NCI-H2227 treated with DMSO at 0.1 percent for 48 hours (cell line): Measurements from ENCODE around the gene ADGRG4.
"Not testable (repeated sequence)": the region's sequence is repeated elsewhere in the genome, so short reads cannot be mapped to it uniquely, and the experiment has no call there.

ENCODE experiments used
- DNase-seq: peaks from one replicate; lab custom pipeline; 2025; lab: John Stamatoyannopoulos, UW

The ADGRG4 gene

DNA sequence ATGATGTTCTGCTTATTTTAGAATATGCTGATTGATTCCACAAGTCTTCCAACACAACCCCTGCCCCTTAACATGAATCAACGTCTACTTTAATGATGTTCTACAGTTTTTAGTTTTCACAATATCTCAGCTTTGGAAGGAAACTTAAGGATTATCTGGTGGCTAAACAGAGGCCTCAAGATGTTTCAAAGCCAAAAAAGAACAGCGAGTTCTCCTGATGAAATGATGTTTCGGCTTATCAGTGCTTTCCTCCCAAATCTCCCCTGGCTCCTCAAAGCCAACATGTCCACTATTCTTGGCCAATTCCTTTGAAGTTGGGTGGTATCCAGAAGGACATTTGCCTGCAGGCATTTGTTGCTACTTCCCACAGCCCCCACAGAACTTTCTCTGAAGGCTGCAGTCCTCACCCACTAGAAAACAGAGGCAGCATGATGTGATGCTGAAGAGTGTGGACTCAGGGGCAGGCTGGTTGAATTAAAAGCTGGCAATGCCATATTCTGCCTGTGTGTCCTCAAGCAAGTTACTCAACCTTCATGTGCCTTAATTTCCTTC lies 87.3 kb downstream of the ADGRG4 start:
- no peak for DNase-seq

DNA sequence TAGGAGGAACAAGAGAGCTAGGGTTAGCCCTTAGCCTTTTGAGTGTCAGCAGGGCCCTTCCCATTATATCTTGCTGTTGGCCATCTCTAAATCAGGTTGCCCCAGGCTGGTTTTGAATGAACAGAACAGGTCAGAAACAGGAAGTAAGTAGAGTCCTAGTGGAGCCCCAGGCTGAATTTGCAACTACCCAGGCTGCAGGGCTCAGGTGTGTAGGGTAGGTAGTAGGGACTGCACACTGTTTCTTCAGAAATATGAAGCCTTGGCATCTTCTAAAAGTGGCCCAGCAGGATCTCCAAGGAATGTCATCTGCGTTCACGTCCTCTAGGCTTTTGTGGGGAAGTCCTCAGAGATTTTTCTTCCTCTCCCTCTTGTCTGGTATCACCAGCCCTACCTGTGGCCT lies 90.2 kb downstream of the ADGRG4 start:
- no peak for DNase-seq

DNA sequence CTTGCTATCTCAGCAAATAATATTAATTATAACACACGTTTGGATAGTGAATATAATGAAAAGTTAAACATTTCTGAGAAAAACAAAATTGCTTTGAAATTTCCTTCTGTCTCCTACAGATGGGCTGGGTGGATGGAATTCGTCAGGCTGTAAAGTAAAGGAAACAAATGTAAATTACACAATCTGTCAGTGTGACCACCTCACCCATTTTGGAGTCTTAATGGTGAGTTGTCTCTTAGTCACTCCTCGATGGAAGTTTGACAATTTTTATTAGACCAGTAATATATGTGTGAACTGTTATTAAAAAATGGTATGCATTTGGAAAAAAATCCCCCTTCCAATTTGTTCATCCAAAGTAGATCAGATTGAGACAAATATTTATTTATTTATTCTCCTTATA lies 94.5 kb downstream of the ADGRG4 start:
- no peak for DNase-seq

DNA sequence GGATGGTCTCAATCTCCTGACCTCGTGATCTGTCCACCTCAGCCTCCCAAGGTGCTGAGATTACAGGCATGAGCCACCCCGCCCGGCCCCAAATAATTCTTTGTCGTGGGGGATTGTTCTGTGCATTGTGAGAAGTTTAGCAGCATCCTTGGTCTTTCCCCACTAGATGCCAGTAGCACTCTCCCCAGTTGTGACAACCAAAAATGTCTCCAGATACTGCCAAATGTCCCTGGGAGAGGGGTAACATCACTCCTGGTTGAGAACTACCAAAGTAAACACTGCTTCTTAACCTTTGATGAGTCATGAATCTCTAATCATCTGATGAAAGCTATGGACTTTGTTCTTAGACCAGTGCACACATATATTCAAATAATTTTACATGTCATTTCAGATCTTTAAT lies 96.2 kb downstream of the ADGRG4 start:
- DNase-seq = no peak

DNA sequence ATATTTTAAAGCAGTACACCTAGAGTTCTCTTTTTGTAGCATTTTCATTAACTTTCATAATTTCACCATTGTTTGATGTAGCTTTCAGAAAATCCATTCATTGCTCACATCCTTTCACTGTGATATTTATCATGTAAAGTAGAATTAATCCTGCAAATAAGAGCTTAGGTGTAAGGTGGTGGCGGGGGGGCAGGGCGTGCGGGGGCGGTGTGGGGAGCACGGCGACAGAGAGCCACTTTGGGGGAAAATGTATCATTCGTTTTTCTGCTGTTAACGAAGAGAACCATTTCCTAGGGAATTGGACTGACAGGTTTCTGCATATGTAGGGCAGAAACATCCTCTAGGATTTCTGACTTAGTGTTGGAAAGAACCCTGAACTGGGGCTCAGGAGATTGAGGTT lies 104.4 kb downstream of the ADGRG4 start:
- DNase-seq = no peak

DNA sequence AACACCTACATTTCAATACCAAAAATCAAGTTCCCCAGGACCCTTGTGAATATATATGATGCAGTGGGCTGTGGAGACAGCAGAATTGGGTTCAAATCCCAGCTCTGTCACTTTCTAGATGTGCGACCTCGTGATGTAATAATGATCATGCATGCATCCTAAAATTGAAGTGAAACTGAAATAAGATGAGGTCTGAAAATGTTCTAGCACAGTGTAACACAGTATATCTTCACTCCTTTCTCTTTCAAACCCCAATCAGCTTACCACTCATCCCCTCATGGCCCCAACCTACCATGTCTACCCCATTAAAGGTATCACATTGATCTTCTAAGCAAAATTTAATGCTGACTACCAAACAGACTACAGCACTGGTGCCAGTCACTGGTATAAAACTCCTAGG lies 117.0 kb downstream of the ADGRG4 start:
- DNase-seq = no peak

DNA sequence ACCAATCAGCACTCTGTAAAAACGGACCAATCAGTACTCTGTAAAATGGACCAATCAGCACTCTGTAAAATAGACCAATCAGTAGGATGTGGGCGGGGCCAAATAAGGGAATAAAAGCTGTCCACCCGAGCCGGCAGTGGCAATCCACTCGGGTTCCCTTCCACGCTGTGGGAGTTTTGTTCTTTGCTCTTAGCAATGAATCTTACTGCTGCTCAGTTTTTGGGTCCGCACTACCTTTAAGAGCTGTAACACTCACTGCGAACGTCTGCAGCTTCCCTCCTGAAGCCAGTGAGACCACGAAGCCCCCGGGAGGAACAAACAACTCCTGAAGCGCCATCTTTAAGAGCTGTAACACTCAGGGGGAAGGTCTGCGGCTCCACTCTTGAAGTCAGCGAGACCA lies 120.6 kb downstream of the ADGRG4 start:
- no peak for DNase-seq

DNA sequence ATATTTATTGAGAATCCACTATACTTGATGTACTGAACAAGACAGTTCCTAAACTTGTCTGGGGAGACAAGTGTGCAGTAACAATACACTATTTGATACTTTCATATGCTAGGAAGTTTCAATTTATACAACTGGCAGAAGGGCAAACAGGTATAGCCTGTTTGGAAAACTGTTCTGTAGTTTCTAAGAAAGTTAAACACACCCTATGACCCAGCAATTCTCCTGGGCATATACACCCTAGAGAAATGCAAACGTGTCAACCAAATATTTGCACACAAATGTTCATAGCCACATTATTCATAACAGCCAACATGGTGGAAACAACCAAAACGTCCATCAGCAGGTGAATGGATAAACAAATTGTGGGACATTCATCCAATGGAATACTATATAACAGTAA lies 123.0 kb downstream of the ADGRG4 start:
- no peak for DNase-seq

DNA sequence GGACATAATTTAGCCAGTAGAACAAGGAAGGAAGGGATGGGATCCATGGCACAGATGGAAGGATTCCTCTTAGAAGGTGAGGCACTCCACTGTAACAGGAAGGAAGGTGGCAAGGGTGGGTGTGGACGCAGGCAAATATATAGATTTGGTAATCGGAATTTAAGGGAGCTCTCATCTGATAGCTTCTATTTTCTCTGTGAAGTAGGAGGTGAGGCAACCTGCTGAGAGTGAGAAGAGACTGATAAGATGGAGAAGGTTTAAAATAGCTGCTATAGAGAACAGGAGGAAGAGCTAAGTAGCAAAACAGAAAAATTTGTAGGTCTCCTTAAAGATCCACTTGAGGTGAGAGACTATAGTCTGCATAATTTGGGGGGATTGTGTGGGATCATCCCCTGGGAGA lies 125.2 kb downstream of the ADGRG4 start:
- no peak for DNase-seq

DNA sequence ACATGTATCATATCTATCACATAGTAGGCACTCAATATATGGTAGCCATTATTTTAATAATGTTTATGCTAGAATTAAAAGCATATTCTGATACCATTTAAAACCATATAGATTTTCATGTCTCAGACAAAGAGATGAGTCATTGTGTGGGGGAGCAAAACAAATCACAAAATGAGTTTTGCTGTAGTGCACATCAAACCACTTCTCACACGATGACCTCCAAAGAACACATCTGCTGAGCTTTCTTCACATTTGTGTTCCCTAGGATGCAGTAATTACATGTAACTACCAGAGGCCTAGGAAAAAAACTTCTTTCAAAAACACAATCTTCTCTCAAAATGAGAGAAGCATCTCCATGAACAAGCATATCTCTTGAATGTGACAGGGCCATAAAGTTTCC lies 130.9 kb downstream of the ADGRG4 start:
- DNase-seq = no peak

DNA sequence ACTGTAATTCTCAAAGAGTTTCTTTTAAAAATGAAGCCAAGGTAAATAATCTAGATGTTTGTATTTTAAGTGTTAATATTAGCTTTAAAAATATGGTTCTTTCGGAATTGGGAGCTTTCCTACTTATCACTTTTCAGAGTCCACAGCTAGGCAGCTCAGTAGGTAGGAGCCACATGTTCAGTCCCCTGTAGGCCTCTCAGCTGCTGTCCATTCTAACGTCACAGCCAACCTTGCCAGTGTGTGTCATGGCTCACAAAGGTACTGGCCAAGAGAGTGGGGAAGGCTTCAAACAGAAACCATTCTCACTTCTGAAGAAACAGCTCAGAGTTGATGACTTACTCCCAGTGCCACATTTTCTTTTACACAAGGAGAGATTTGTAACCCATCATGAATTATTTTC lies 137.0 kb downstream of the ADGRG4 start:
- no peak for DNase-seq

DNA sequence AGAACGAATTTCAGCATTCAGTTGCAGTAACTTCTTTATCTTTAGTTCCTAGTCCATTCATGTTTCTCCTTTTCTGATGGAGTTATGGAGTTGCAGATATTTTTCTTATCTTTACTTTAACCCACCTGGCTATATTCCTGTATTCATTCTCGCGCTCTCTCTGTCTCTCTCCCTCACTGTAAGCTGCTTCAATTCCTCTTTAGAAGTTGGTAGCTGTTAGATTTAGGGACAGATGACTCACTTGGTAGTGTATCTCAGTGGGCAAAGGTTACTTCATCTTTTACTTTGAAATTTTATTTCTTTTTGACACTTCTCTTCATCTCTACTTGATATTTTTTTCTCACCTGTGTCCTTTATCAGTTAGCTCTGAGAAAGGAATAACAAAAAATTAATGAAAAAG lies 137.4 kb downstream of the ADGRG4 start:
- DNase-seq = no peak

DNA sequence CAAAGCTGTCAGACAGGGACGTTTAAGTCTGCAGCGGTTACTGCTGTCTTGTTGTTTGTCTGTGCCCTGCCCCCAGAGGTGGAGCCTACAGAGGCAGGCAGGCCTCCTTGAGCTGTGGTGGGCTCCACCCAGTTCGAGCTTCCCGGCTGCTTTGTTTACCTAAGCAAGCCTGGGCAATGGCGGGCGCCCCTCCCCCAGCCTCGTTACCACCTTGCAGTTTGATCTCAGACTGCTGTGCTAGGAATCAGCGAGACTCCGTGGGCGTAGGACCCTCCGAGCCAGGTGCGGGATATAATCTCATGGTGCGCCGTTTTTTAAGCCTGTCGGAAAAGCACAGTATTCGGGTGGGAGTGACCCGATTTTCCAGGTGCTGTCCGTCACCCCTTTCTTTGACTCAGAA lies 144.9 kb downstream of the ADGRG4 start:
- DNase-seq = not testable (repeated sequence)

DNA sequence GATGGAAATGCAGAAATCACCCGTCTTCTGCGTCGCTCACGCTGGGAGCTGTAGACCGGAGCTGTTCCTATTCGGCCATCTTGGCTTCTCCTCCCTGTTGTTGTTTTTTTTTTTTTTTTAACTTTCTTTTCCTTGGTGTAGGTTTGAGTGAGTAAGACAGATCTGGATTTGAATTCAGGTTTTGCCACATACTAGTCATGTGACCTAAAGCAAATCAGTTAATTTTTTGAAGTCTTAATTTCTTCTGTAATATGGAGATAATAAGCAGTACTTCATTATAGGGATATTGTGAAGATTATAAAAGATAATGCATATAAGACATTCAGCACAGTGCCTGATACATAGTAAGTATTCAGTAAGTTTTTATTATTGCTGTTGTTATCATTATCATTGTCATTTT lies 145.4 kb downstream of the ADGRG4 start:
- no peak for DNase-seq

DNA sequence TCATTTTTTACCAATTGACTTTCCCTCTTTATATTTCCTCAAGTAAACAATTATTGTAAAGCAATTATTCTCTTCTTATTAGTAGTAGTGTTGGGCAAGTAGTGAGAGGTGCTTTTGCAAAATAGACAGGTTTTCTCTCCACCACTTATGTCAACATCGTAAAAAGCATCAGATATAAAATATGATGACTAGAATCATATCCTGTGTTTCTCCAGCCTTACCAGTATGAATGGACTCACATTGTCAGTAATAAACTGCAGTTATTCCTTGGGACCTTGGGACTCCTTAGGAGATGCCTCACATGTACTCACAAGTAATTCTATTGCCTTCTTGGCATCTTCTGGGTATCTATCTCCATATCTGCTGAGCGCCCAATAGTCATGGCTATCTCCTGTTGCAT lies 146.5 kb downstream of the ADGRG4 start:
- DNase-seq = no peak

DNA sequence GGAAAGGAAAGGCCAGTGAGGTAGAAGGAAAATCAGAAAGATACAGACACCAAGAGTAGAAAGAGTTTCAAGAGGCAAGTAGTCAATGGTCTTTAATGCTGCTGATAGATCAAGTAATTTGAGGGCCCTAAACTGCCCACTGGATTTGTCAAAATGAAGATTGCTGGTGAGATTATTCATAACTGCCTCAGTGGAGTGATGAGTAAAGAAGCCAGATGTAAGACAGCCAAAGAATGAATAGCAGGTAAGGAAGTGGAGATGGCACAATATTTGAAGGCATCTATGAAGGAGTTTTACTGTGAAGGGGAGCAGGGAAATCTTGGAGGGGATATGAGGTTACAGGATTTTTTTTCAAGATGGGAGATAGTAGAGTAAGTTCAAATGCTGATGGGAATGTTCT lies 147.2 kb downstream of the ADGRG4 start:
- no peak for DNase-seq

DNA sequence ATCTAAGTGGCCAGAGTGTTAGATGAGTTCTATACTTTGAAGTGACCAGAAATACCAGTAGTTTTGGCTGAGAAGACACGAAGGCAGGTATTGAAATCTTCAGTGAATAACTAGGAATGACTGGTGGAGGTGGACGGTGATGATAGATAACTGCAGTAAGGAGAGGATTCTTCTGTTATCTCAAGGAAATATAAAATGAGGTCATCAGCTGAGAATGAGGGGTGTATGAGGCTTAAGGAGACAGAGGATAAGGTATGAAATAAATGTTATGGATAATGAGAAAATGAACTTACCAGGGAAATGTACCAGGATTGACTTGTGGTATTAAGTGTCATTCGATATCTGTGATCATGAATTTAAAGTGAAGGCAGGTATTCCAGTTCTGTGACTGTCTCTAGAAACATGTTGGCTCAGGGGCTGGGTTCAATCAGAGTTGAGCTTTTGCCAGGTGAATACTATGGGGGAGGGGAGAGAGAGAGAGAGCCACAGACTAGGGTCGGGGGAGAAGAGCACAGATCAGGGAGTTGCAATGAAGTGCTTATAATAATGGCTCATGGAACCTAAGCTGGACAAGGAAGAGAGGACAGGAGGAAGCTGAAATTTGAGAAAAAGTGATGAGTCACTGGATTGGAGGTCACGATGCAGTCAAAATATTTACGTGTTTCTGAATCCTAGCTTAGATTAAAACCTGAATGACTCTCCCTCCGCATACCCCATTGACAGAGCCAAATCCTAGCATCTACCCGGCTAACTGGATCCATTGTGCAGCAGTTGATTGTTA lies 149.5 kb downstream of the ADGRG4 start:
- no peak for DNase-seq

DNA sequence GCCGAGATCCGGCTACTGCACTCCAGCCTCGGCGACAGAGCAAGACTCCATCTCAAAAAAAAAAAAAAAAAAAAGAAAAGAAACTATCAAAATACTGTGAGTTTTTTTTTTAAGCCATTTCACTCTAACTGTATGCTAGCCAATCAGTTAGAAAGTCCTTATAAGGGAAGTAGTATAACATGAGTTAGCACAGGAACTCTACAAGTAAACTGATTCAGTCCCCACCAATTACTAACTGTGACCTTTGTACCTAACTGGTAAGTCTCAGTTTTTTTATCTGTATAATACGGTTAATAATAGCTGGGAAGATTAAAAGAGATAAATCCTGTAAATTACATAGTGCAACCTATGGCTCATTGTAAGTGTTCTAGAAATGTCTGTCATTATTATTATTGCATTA lies 151.9 kb downstream of the ADGRG4 start:
- peak; percentile 30 for DNase-seq

DNA sequence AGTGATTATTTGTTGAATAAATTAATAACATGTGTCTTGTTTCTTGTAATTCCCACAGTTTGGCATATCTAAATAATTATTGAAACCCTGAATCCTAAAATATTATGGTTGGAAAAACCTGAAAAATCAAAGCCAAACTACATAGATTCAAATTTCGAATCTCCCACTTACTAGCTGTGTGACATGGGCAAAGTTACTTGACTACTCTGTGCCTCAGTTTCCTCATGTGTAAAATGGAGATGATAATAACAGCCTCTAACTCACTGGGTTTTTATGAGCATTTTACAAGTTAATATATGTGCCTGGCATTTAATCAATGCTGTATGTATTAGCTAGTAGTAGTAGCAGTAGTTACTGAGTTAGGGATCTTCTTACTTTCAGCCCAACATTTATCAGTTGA lies 152.4 kb downstream of the ADGRG4 start:
- DNase-seq = no peak

DNA sequence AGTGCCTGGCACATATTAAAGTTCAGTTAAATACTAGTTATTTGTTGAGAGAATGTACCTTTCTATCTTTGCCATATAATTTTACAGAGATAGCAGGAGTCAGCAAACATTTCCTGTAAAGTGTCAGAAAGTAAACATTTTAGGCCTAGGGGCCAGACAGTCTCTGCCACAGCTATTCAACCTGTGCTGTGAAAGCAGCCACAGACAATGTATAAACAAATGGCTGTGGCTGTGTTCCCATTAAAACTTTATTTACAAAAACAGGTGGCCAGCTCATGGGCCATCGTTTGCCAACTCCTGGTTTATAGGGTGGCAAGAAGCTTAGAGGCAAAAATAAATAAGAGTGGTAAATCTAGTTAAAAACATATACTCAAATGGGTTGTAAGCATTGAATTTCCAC lies 153.0 kb downstream of the ADGRG4 start:
- DNase-seq = no peak

DNA sequence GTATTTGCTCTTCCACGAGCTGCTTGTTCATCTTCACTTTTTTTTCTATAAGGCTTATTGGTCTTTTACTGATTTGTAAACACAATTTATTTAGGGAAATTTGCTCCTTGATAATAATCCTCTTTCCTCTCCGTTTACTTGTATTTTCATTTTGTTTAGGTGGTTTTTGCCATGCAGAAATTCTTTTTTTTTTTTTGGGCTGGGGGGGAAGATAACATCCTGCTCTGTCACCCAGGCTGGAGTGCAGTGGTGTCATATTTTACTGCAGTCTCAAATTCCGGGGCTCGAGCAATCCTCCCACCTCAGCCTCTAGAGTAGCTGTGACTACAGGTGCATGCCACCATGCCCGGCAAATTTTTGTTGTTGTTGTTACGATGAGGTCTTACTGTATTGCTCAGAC lies 155.4 kb downstream of the ADGRG4 start:
- DNase-seq = no peak

DNA sequence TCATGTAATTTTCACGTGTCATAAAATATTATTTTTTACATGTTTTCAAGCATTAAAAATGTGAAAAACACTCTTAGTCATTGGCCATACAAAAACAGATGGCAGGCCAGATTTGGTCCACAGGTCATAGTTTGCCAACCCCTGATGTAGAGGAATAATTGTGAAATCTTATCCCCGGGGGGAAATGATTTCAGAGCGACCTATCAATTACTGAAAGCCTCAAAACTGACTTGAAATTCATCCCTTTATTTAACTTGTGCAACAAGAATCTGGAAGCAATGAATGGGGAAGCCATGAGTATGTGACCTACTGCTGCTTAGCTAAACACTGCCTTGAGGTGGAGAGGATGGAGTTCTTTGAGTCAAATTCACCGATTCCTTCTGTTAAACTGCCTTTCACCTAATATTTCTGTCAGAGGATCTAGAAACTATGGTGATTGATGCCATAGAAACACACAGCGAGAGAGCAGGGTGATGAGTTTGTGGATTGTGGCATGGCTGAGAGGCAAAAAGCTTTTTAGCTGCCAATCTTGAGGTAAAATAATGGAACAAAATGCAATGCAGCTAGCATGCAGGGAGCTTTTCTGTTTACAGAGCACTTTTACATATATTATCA lies 156.6 kb downstream of the ADGRG4 start:
- peak; percentile 72 for DNase-seq

DNA sequence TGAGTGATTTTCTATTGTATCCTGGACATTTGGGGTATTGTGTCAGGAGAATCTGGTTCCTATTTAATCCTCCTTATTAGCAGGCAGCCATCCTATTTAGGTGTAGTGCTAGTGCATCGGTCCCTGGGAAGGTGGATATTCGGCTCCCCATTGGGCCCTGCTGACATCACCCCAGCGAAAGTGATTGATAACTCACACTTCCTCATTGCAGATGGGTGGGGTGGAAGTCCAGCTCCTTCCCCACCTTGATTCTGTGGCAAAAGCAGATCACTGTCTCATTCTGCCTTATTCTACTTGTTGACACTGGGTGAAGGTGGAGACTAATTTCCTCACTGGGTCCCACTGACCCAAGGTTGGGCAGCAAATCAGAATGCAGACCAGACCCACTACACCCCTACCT lies 163.8 kb downstream of the ADGRG4 start:
- no peak for DNase-seq
